Measurements from ENCODE around the gene HOXA5. TPM values are rescaled to one million over a fixed set of nuclear protein-coding genes. Genes with fewer than 3 reads are reported as not detected.
A peak's percentile ranks its signal among the peaks of the same experiment; 100 is the strongest.

Gene HOXA5
- total RNA-seq, 4 donors from 2014 or later, result 18.3 to 89.8 (median 31.6) TPM

DNA sequence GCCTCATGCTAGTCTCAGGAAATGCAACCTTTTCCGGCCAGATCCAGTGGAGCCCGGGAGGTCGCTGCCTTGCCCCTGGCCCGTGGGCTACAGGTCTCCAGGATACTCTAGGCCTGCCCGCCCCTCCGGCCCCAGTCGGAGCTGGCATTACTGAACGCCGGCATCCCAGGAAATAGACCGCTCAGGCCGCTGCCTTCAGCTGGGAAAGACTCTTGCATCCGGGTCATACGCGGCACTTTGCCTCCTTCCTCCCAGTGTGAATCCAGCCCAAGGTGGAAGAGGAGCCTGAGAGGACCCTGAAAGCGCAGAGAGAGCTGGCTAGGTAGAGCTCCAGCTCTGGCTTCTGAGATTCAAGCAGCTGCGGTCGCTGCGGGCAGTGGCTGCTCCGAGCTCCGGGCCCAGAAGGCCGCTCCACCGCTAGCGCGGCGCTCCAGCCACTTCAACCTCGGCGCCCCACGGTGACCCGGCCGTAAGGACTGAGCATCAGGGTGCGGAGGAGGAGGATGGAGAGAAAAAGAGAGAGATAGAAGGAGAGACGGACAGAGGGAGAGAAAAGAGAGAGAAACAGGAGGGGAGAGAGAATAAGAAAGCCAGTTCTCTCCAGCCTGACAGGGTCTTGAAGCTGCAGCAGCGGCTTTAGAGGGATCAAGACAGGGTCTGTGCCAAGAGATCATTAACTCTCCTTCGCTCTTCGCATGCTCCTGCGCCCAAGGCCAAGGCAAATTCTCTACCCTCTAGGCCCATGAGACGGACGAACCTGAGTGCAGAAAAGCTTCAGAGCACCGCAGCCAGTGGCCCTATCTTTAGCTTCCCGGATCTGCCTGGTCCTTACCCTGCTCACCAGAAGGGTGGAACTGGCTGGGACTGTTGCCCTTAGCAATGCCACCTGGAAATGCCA lies 32.4 kb upstream of the HOXA5 start:
- Histone ChIP-seq H3K36me3 (no peaks in the 10 kb centered on the region), H3K27me3 (peaks cover 42% of the 10 kb centered on the region), H3K9me3 (no peaks in the 10 kb centered on the region), H3K4me1 (peaks cover 8 to 41% (median 38%) of the 10 kb centered on the region in 4 donors), H3K27ac (peak overlapping the region; percentile 95 to 99 (median 98)), H3K4me3 (peak overlapping the region; percentile 18 to 67 (median 60))
- peak; percentile 40 for DNase-seq
- TF ChIP-seq POLR2A (IDR thresholded peaks at IDR 0.05), result no peak
- TF ChIP-seq POLR2AphosphoS5 (IDR thresholded peaks at IDR 0.05), result no peak
- no peak for TF ChIP-seq EP300 (IDR thresholded peaks at IDR 0.05; ENCODE audit: low read depth)
- TF ChIP-seq CTCF (IDR thresholded peaks at IDR 0.05), result peak in 1 of 5 experiments; percentile 10
- WGBS, 2 donors (ENCODE audit: low coverage in 1 of 2), result 12 to 31% methylated on average over 13 to 35 of the region's 40 CpGs
- in situ Hi-C loops (cut with MboI; ENCODE audit: low pct_ligation_motif_present in 1 of 4, low pct_unique_long_range_greater_than_20kb in 1 of 4, low sequenced_read_pairs in 3 of 4) (loop anchor here in 2 of 4 donors (25.0 kb wide), 1 partner anchor 1314 kb away; no protein-coding TSS in a partner anchor), intact Hi-C loops (cut with DNase I; ENCODE audit: low total_unique reads) (no loop called here)

GRCh38 chr7:27174874-27175625 lies 31.6 kb upstream of the HOXA5 start:
- H3K36me3 ChIP-seq, result no peaks in the 10 kb centered on the region
- no peaks in the 10 kb centered on the region for H3K9me3 ChIP-seq
- DNase-seq, result peak; percentile 85
- peaks cover 0 to 33% (median 30%) of the 10 kb centered on the region in 4 donors for H3K4me1 ChIP-seq
- H3K4me3 ChIP-seq, result peak overlapping the region; percentile 18 to 67 (median 60)
- in situ Hi-C loops (cut with MboI; ENCODE audit: low pct_ligation_motif_present in 1 of 4, low pct_unique_long_range_greater_than_20kb in 1 of 4, low sequenced_read_pairs in 3 of 4) (loop anchor here (25.0 kb wide), 3 partner anchors 813 to 1313 kb away; no protein-coding TSS in a partner anchor), intact Hi-C loops (cut with DNase I; ENCODE audit: low total_unique reads) (no loop called here)
- TF ChIP-seq CTCF (IDR thresholded peaks at IDR 0.05) (no peak), EP300 (IDR thresholded peaks at IDR 0.05; ENCODE audit: low read depth) (no peak), POLR2A (IDR thresholded peaks at IDR 0.05) (peak; percentile 96), POLR2AphosphoS5 (IDR thresholded peaks at IDR 0.05) (peak; percentile 94 to 97 (median 95))
- WGBS, 2 donors (ENCODE audit: low coverage in 1 of 2), result 31 to 33% methylated on average over 2 to 12 of the region's 12 CpGs
- H3K27ac ChIP-seq, result peak overlapping the region; percentile 95 to 99 (median 98)
- peaks cover 43% of the 10 kb centered on the region for H3K27me3 ChIP-seq

- intact Hi-C loops (cut with DNase I; ENCODE audit: low total_unique reads), result no loop called here
- Histone ChIP-seq H3K4me1 (peaks cover 0 to 33% (median 30%) of the 10 kb centered on the region in 4 donors), H3K27me3 (peaks cover 49% of the 10 kb centered on the region), H3K27ac (peak within 1 kb of the TSS; percentile 95 to 99 (median 98)), H3K36me3 (no peaks in the 10 kb centered on the region), H3K4me3 (peak within 1 kb of the TSS; percentile 58 to 67 (median 60)), H3K9me3 (no peaks in the 10 kb centered on the region)
- WGBS, 2 donors (ENCODE audit: low coverage in 1 of 2), result 0 to 7% methylated on average over 1 to 34 of the region's 82 CpGs
- in situ Hi-C loops (cut with MboI; ENCODE audit: low pct_ligation_motif_present in 1 of 4, low pct_unique_long_range_greater_than_20kb in 1 of 4, low sequenced_read_pairs in 3 of 4), result loop anchor here in 3 of 4 donors (25.0 kb wide), 3 partner anchors 812 to 1312 kb away; no protein-coding TSS in a partner anchor
- peak; percentile 63 for DNase-seq
- peak in 1 of 3 donors; percentile 19 for TF ChIP-seq POLR2AphosphoS5 (IDR thresholded peaks at IDR 0.05)
- TF ChIP-seq CTCF (IDR thresholded peaks at IDR 0.05), result peak in 1 of 5 experiments; percentile 8
- peak; percentile 58 for TF ChIP-seq POLR2A (IDR thresholded peaks at IDR 0.05)
- no peak for TF ChIP-seq EP300 (IDR thresholded peaks at IDR 0.05; ENCODE audit: low read depth)
These were observed 30.7 kb upstream of the HOXA5 start, which contains the start of gene HOXA10 for GRCh38 chr7:27173956-27174873. HOXA10 (minus strand) TSS chr7:27174320; CDS start chr7:27174306, 14 bp downstream.
